CD4-positive, alpha-beta T cell treated with Interleukin-6 for 4 hours (primary cell): ENCODE results near the gene GALNT17.

ENCODE experiments used
- DNase-seq: peaks from one replicate; pipeline ENCODE4 v3.0.0-alpha.2; 2020; ENCODE audit warnings: mixed read lengths

Gene GALNT17

DNA sequence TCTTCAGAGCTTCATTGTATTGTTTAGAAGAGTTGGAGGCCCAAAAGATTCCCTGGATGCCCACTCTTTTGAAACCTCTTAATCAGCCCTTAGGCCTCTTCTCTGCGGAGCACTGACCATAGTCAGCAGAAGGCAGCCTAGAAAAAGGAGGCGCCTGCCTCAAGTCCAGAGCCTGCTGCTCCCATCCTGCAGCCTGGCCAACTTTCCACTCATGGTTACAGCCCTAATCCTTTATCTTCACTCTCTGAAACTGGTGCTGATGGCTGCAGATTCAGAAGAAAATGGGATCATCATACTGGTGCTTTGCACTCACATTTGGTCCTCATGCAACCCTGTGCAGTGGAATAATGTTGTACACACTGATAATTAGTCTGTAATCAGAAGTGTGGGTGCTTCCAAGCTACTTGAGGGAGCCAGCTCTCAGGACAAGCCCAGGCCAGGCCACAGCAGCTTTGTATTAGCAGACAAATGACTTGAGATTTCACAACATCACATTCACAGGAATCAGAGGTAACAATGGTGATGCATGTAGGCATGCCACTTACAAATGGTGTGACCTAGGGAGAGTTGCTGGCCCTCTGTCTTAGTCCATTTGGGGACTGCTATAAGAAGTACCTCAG is 272.9 kb downstream of the GALNT17 start:
- no peak for DNase-seq

DNA sequence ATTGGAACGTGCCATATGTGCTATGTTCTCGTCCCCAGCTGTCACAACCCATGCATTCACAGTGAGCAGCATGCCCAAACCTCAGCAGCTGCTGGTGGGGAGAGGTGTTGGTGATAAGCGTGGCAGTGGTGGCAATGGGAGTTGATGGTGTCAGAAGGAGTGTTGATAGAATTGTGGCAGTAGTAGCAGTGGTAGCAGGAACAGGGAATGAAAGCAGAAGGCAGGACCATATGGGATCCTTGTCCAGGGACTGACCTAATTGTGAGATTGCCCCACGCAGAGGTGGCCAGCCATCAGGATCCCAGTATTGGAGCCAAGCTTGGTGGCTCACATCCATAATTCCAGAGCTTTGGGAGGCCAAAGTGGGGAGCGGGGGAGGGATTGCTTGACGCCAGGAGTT is 276.3 kb downstream of the GALNT17 start:
- DNase-seq, result no peak

DNA sequence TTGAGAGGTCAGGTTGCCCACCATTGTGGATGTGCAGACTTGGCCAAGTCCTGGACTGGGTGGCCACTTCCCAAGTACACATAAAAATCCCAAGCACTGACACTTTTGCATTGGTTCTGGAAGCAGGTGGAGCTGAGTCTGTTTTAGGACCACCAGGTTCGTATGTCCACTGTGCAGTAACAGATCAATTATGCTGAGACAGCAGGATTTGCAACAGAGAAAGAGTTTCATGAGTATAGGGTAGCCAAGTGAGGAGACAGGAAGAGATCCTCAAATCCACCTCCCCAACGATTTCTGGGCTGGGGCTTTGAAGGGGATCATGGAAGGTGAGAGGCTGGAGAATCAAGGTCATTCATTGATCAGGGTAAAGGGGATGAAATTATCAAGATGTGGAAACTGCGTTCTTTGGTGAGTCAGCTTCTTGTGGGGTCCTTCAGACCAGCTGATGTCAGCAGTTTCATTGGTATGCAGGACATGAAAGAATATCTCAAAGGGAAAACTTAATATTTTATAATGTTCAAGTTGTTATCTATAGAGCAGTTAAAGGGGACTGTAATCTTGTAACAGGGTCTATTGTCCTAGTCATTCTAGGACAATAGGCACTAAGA is 277.7 kb downstream of the GALNT17 start:
- no peak for DNase-seq

DNA sequence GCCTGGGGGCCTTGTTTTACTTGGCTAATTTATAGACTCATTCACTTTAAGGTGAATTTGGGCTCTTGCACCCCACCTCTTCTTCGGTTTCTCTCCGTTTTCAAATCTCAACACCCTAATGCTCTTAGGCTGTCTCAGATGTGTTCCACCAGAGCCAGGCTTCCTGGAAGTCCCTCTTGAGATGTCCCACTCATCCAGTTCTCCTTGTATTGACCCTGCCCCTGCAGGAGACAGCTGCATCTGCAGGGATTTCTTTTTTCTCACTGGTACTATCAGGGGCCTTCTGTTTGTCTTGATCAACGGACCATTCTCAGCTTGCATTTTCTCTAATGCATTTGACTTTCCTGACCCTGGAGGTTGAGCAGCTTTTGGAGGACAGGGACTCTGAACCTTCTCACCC is 279.5 kb downstream of the GALNT17 start:
- no peak for DNase-seq

DNA sequence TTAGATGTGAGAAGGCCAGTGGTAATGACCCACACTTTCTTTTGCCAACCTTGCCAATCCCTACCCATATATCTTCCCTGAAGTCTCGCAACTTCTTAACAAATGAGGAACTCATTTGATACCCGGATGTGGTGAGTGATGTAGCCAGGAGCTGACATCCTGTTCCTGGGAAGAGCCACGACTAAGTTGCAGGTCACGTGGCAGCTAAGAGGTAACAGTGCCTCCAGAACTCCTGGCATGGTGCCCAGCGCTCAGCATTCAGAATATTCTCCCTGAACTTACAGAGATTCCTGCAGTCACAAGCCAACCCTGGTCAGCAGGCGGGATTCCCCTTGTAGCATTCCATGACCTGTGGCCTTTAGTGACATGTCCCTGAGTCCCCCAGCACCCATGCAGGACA is 282.5 kb downstream of the GALNT17 start:
- DNase-seq, result no peak

DNA sequence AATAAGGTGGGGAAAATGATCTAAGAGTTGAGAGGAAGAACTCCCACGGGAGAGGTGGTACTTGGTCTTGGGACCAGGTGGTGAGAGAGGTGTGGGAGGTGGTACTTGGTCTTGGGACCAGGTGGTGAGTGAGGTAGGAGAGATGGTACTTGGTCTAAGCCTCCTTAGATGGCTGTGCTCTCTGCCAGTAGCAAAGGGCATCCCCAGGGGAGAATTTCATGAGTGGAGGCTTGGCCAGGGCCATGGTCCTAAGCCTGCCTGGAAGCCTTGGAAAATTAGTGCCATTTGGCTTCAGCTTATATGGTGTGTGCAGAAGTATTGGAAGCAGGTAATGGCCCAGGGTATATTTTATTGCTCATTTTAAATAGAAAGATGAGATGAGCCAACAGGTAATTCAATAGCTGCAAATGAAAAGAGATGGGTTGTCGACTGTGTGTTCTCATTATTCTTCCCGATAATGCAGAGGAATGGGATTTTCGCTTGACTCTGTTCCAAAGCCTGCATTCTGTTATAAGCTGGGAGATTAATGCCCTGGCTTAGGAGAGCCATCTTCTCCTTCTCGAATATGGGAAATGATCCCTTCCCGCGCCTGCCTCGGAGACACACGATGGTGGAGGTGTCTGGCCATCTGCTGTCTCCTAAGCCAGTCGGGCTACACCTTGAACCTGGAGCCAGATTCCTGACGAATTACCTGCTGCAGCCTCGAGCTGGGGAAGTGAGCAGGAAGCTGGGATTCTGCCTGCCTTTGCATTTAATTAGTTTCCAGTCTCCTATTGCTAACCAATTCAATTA is 287.8 kb downstream of the GALNT17 start:
- DNase-seq, result no peak

DNA sequence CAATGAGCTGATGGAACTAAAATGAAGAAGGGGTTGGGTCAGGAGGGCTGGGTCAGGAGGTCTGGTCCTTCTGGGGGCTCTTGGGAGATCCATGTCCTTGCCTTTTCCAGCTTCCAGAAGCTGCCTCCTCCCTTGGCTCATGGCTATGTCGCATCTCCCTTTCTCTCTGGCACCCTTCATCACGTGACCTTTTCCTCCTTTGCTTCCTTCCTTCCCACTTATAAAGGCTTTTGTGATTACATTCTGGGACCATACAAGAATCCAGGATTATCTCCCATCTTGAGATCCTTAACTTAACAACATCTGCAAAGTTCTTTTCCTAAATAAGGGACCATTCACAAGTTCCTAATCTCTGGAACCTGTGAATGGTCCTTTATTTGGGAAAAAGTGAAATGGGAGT is 290.2 kb downstream of the GALNT17 start:
- DNase-seq, result no peak

DNA sequence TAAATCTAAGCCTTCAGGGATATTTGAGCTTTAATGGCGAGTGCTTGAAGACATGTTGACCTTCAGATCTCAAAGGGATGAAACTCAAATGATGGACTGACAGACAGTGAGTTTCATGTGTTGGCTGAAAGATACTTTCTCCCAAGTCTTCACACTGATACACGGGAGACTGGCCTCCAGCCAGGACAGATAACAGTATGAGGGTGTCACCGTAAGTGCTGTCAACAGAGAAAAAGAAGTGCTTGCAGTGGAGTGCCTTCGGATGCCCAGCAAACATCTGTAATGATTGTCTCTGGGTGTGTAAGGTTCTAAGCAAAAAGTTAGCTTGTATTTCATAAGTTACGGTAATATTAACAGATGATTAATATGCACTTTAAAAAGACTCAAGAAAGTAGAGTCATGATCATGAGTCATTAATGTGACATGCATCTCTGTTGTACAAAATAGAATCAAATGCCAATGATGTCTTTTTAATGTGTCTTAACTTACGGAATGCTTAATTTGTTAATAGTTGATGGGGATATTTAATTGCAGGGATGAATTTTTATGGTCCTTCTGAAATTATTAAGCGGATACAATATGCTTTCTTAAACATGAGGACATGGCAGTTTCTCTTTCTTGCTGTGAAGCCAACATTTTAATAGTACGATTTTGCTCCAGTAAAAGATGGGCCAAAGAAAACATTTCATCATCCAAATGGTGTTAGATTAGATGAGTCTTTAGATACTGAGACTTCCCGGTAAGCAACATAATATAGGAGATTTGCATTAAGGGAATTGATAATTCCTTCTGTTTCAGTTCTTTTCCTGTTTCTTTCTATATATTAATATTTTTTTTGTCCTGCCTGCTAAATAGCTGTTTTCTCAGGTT is 292.5 kb downstream of the GALNT17 start:
- DNase-seq, result no peak

DNA sequence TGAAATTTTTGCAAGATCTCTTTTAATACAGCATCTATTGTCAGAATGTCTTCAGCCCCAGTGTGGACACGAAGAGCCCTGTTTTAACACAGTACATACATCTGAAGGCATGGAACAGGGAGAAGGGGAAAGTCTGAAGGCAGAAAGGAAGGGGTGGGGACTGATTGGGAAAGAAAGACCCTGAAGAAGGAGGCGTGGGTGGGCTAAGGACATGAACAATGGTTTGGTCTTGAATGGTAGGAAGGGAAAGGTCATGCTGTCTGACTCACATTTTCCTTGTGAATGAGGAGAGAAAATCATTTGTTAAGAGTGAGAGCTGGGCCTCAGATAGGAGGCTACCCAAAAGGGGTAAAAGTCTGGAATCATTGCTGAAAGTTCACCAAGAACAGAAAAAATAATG is 297.1 kb downstream of the GALNT17 start:
- no peak for DNase-seq

DNA sequence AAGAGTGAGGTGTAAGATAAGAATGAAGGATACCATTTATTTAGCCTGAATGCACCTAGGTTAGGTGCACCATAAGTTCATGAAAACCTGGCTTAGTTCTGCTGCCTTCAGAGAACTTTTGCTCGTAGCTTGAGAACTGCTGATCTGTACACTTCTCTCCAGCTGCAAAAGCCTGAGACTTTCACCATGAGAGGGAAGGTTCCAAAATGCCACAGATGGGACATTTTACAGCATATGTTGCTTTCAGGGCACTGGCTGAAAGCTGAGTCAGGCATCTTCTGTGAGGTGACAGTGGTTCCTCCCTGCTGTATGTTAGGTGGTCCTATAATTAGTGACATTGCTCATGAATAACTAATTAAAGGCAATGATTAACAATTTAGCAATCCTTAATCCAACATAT is 298.3 kb downstream of the GALNT17 start:
- DNase-seq, result no peak

DNA sequence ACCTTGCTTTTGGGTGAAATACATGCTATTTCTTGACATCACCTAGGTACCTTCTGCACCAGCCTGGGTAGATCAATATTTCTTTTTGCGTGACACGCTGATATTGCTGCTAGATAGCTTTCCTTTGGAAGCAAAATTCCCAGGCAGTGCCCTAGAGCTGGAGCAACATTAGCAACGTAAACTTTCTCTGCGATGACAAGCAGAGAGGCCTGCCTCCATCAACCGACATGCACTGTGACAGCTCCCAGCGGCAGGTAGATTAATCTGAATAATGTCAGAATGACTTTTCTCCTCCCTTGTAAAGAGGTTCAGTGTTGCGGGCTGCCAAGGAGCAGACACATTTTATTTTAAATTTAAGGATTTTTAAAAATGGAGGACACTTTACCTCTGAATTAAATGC is 307.4 kb downstream of the GALNT17 start:
- no peak for DNase-seq

DNA sequence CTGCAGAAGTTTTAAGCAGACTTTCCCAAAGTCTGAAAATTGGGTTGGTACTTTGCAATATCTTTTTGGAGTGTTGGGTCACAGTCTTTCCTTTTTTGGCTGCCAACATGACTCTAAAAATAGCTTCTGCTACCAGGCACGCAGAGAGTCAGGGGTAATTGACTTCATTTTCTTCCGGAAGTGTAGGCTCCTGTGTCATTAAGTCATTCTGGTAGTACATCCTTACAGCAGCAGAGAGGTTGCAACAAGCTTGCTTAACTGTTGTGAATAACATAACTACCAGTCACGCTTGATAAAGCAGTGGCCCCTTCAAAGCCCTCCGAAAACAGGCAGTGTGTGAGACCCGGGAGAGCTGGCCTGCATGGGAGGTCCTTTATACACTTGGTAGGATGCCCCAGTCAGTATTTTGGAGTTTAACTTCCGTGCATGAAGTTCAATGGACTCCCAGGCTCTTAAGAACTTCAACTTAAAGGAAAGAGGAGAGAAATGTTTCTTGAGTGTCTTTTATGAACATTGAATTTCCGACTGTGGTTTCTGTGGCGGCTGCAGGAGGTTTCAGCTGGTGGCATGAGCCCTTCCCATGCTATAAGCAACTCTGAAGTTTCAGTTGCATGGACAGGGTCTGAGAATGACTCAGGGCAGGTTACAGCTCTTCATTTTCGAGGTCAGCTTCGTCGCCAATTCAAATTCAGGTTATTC is 310.7 kb downstream of the GALNT17 start:
- no peak for DNase-seq

DNA sequence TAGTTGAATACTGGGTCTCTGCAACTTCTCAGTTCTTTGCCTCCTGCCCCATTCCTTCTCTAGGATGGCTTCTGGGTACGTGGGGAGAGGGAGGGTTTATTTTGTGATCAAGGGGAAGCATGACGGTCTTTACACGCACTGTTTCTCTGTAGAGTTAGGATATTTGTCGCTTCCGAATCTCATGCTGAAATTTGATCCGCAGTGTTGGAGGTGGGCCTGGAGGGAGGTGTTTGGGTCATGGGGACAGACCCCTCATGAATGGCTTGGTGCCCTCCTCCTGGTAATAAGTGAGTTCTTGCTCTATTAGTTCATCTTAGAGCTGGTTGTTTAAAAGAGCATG is 311.2 kb downstream of the GALNT17 start:
- DNase-seq, result no peak

DNA sequence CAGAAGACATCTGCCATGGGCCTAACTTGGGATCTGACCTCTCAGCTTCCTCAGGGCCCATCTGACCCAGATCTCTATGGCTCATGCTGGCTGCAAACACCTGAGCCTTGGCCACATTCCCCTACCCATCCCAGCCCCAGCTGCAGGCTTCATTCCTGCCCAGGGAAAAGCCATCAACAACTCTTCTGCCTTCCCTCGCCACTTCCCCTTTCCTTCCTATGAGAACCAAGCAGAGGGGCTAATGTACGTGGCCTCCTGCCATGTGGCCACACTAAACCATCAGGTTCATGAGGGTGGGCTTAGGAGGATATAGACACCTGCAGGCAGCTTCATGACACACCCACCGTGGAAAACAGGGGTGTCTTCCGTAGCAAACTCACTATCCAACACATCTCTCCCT is 312.2 kb downstream of the GALNT17 start:
- no peak for DNase-seq

DNA sequence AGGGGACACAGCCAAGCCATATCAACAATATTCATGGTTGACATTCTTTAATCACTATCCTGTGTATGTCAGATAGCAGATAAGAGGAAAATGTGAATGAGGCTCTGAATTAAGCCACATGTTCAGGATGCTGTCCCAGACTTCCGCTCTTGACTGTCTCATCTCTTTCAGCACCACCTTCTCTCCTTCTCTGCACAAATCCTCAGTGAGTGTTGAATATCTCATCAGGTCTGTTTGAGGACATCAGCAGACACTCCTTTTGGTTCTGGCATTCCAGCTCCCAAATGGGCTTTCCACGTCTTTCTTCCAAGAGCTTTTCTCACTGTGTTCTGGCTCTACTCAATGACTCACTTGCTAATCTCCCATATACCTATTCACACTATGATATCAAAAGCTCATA is 321.7 kb downstream of the GALNT17 start:
- no peak for DNase-seq

DNA sequence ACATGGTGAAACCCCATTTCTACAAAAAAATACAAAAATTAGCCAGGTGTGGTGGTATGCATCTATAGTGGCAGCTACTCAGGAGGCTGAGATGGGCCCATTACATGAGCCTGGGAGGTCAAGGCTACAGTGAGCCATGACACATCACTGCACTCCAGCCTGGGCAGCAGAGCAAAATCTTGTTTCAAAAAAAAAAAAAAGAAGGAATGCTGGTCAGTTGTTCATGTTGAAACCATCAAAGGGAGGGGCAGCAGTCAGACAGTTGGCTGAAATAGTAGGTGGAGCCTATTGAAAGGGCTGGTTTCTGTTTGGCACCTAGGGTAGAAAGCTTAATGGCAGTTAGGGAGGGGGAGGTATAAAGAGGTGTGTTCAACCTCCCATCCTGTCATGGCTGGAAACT is 323.0 kb downstream of the GALNT17 start:
- no peak for DNase-seq

DNA sequence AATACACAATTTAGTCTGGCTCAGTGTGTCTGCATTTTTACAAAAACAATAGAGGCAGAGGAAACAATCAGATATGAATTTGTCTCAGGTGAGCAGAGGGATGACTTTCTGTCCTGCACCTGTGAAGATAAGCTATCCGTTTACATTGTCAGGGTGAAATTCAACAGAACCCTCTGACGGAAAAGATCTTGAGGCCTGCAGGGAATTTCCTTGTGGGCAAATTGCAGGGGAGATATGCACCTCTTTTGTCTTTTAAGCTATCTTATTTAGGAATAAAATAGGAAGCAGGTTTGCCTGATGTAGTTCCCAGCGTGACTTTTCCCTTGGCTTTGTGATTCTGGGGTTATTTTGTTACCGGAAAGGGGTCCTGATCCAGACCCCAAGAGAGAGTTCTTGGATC is 325.1 kb downstream of the GALNT17 start:
- DNase-seq, result no peak

DNA sequence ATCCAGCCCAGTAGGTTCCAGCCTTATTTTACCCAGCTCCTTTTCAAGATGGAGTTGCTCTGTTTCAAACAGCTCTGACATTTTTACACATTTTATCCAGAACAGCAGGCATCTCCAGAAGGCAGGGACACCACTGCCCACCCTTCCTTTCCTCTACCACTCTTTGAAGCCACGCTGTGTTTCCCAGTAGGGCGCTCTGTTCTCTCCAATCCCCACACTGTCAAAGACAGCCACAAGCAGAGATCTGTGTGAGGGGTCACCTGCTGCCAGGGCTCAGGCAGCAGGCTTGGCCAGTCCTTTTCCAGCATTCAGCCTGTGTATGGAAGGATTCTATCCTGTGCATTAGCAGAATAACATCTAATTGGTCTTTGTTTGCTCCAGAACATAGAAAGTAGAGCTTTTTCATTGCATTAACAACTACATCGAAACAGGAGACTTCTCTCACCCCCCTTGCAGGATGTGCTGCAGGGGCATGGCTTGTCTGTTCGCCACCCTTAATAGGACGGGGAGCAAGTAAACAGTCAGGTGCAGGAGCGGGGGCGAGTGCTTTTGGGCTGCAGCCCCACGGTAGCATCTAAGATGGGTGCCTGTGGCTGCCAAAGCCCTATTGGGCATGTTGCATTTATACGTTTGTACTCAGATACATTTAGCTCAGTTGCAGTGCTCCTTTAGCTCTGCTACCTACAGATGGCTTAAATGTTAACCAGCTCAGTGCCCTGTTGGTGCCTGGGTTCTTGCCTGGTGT is 326.1 kb downstream of the GALNT17 start:
- no peak for DNase-seq

DNA sequence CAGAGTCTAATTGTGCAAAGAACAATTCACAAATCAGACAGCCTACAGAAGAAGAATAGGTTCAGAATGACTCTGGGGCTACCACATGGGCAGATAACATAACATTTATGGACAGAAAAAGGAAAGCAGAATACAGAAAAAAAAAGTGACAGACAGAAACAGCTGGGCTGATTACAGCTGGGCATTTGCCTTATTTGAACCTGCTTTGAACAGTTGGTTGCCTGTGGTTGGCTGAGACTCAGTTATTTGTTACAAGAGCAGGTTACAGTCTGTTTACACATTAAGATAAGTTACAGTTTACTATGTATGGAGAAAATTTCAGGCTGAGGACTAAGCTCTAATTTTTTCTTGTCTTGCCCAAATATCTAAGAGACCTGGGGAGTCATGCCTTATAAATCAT is 327.2 kb downstream of the GALNT17 start:
- DNase-seq, result no peak

DNA sequence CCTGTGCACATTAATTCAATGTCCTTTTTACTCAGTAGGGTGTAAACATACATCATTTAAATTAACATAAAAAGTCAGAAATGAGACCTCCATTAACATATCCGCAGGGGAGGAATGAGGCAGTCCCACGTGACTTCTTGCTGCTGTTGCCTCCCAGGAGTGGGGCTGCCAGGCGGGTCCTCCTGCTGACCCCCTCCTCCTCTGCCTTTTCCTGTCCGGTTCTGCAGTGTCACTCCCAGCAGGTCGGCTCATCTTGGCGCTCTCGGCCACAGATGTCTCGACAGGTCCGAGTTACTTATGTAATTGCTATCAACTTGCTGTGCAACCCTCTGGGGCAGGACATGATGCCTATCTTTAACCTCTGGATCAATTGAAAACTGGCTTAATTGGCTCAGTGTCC is 329.6 kb downstream of the GALNT17 start:
- DNase-seq, result no peak

DNA sequence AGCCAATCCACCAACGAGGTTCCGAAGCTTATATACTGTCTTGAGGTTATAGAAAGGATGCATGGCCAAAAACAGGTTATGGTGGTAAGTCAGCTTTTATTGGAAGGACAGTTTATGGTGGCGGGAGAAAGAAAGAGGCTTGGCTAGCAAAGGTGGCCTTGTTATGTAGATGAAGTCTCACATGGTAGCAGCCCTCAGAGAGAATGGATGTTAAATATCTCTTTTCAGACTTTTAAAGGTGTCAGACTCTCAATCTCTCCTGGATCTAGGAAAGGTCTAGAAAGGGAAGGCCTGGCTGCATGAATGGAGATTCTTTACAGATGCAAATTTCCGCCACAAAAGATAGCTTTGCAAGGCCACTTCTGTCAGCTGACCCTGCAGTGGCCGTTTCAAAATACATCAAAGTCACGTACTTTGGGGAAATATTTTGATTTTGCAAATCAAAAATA is 333.8 kb downstream of the GALNT17 start:
- no peak for DNase-seq
